HG03558 (cell line): ENCODE data around the gene CDC45.

Source experiments
- ATAC-seq: cut with Tn5 transposase; IDR thresholded peaks from one replicate; pipeline ENCODE4 v1.9.1; 2021; ENCODE audit warnings: moderate number of reproducible peaks; ENCODE audit not compliant: unreplicated experiment; ENCODE audit errors: extremely low read depth

Gene CDC45

GRCh38 chr22:19466848-19467752, 12.6 kb upstream of the CDC45 start:
- no peak for ATAC-seq

DNA sequence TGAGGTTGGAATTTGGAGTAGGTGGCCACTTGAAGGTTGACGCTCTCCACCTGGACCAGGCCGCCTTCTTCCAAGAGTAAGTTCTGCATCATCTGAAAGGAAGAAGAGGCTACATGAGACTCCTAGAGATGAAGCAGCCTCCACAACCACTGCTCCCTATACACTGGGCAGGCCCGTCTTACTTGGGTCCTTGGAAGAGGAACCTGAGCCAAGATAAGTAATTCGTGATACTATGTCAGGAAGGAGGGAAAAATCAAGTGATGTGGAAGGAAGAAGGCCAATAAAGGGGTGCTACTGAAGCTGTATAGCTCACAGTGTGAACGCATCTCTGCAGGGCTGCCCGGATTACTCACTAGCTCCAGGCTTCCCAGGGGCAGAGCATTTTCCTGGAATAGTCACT, 11.8 kb upstream of the CDC45 start:
- no peak for ATAC-seq

DNA sequence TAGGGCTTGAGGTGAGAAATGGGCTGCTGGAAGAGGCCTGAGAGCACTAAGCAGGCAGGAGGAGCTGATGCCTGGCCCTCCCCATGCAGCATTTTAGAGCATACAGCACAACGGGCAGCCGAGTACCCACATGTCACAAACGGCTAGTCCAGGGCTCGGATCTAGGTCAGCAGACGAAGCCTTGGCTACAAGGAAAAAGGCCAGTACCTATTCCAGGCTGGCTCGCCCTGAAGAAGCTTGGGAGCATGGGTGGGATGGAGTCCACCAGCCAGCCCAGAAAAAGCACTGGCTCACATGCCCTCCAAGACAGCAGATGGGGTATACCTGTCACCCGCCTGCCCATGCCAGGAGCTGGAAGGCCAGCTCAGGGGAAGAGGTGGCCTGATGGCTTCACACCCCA, 10.3 kb upstream of the CDC45 start:
- ATAC-seq, result no peak

- ATAC-seq, result no peak
Observed at GRCh38 chr22:19470010-19470409, 9.7 kb upstream of the CDC45 start.

- ATAC-seq, result no peak
Observed at GRCh38 chr22:19471572-19471971, 8.1 kb upstream of the CDC45 start.

DNA sequence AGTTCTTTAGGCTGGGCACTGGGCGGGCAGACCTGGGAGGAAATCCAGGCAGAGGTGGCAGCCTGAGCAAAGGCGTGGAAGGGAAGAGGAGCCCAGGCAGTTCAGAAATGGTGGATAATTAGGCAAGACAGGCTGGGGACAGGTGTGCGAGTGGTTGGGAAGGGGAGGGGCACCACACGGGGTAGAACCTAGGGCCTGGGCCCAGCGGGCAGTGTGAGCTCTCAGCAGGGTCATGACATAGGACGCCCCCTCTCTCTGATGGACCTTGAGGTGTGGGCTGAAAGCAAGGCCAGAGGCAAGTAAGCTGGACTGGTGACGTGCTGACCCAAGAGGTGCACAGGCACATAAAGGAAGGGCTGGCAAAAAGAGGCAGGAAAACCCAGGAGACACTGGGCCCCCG, 7.5 kb upstream of the CDC45 start:
- no peak for ATAC-seq

- ATAC-seq, result no peak
Observed at GRCh38 chr22:19473578-19473977, 6.1 kb upstream of the CDC45 start.

- no peak for ATAC-seq
Observed at GRCh38 chr22:19476023-19476422, 3.7 kb upstream of the CDC45 start.

DNA sequence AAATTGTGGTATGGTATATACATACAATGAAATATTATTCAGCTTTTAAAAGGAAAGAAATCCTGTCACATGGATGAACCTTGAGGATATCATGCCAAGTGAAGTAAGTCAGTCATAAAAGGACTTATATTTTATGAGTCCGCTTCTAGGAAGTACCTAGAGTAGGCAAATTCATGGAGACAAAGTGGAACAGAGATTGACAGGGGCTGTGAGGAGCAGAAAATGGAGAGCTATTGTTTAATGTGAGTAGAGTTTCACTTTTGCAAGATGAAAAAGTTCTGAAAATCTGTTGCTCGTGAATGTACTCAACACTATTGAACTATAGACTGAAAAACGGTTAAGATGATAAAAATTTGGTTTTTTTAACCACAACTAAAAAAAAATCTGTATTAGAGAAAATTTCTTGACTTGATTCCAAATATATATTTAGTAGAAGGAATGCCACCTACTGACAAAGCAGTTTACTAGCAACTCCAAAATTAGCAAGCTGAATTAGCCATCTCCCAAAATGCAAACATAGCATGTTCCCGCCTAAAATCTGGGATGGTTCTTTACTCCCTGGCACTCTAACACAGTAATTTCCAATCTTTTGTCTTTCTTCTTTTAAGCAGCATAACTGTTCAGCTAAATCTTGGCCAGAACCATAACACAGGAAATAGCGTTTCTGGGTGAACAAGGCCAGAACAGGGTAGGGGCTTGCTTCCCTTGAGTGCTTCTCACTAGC, 2.2 kb upstream of the CDC45 start:
- no peak for ATAC-seq

GRCh38 chr22:19478045-19478900, 1.4 kb upstream of the CDC45 start:
- no peak for ATAC-seq

- ATAC-seq, result no peak
Observed at GRCh38 chr22:19478901-19479354, 792 bp upstream of the CDC45 start, which contains the start of gene UFD1. TSS of gene UFD1 (minus strand) at chr22:19479193. CDS start at chr22:19479085, 108 bp downstream.

GRCh38 chr22:19480173-19480568, 451 bp downstream of the CDC45 start:
- no peak for ATAC-seq

- no peak for ATAC-seq
Observed at GRCh38 chr22:19480789-19481188, 1.1 kb downstream of the CDC45 start.

- no peak for ATAC-seq
Observed at GRCh38 chr22:19482297-19482696, 2.6 kb downstream of the CDC45 start.

DNA sequence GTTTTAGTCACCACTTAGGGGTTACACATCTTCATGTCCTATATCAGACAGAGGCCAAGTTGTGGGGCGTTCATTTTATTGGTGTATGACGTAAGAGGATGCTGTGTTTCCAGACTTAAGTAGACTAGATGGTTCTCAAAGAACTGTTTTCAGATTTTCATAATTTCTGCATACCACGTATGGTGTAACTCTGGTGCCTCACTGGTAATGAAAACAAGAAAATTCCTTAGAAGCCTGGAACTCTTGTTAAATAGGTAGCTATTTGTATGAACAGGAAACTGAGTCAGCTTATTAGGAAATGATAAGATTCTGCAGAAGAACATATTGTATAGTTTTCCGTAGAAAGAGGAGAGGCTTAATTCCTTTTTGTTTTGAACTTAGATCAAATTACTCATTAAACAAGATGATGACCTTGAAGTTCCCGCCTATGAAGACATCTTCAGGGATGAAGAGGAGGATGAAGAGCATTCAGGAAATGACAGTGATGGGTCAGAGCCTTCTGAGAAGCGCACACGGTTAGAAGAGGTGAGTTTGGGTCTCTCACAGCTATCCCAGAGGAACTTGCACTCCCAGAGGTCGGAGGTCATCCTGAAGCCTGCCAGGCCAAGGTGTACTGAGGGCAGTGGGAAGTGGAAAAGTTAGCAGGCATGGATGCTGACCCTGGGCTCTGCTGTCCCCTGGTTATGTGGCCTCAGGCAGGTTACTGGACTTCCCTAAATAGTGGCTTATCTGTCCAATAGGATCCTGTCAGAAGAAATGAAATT, 3.9 kb downstream of the CDC45 start:
- ATAC-seq, result no peak

DNA sequence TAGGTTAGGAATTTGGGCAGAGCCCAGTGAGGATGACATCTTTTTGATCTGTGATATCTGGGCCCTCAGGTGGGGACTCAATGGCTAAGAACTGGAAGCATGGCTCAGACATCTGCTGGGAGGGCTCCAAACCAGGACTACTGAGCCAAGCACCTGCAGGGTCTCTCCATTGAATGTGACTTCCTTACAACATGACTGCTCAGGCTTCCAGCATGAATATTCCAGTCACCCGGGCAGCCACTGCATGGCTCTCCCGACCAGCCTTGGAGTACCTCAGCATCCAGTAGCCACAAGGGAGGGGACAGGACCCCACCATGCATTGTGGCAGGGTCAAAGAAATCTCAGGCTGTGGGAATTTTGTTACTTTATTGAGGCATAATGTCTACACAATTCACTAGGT, 8.6 kb downstream of the CDC45 start:
- no peak for ATAC-seq

DNA sequence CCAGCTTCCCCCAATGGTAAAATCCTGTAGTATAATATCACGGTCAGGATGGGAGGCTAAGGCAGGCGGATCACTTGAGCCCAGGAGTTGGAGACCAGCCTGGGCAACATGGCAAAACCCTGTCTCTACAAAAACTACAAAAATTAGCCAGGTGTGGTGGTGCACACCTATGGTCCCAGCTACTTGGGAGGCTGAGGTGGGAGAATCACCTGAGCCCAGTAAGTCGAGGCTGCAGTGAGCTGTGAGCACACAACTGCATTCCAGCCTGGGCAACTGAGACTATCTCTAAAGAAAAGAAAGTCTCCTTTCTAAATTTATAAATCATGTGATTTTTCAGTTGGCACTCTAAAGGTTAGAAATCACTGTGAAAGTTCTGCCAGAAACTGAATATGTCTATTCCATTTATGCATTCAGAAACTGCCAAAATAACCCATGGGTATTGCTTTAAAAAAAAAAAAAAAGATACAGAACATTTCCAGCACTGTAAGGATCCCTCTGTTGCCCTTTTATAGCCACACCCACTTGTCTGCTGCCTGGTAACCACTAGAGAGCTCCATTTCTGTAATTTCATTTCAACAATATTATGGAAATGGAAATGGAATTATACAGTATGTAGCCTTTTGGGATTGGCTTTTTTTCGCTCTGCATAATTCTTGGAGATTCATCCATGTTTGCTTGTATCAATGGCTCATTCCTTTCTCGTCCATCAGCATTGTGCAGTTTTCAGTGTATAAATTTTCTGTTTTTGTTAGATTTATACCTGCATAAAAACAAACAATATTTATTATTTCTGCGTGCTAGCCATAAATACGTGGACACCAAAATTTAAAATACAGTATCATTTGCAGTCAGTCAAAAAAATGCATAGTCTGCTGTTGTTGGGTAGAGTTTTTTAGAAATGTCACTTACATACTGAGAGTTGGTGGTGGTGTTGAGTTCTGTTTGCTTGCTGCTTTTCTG, 9.4 kb downstream of the CDC45 start:
- no peak for ATAC-seq

GRCh38 chr22:19490628-19491230, 11.0 kb downstream of the CDC45 start:
- no peak for ATAC-seq
